GM20431 (cell line): ENCODE results near the gene ARX.

Experiments used
- in situ Hi-C: fragments of 300-500 bp; cut with MseI, MboI; formaldehyde crosslinking; loops from one replicate; pipeline ENCODE4 v1.15.0; 2020; ENCODE audit warnings: low sequenced_read_pairs; ENCODE audit not compliant: unreplicated experiment

The ARX gene

GRCh38 chrX:25004040-25004439 lies 11.7 kb downstream of the ARX start:
- in situ Hi-C loops = loop anchor here (25.0 kb wide), 1 partner anchor 142 kb away; no protein-coding TSS in a partner anchor

GRCh38 chrX:25003066-25003849 lies 12.5 kb downstream of the ARX start:
- in situ Hi-C loops = loop anchor here (25.0 kb wide), 1 partner anchor 141 kb away; no protein-coding TSS in a partner anchor

GRCh38 chrX:25002661-25003020 lies 13.1 kb downstream of the ARX start:
- in situ Hi-C loops = loop anchor here (25.0 kb wide), 1 partner anchor 140 kb away; no protein-coding TSS in a partner anchor

GRCh38 chrX:25001808-25002660 lies 13.7 kb downstream of the ARX start:
- in situ Hi-C loops = loop anchor here (25.0 kb wide), 1 partner anchor 140 kb away; no protein-coding TSS in a partner anchor

- in situ Hi-C loops = no loop called here
These were observed 16.3 kb downstream of the ARX start for GRCh38 chrX:24999511-24999910.

- in situ Hi-C loops = no loop called here
These were observed 19.6 kb downstream of the ARX start for GRCh38 chrX:24996096-24996709.

- in situ Hi-C loops = no loop called here
These were observed 21.9 kb downstream of the ARX start for GRCh38 chrX:24993879-24994278.

GRCh38 chrX:24990535-24990934 lies 25.2 kb downstream of the ARX start:
- in situ Hi-C loops = no loop called here

GRCh38 chrX:24988314-24988713 lies 27.5 kb downstream of the ARX start:
- in situ Hi-C loops = no loop called here

GRCh38 chrX:24987731-24988130 lies 28.0 kb downstream of the ARX start:
- in situ Hi-C loops = no loop called here

- in situ Hi-C loops = no loop called here
These were observed 30.6 kb downstream of the ARX start for GRCh38 chrX:24985120-24985519.

- in situ Hi-C loops = no loop called here
These were observed 31.8 kb downstream of the ARX start for GRCh38 chrX:24983931-24984330.

- in situ Hi-C loops = no loop called here
These were observed 33.3 kb downstream of the ARX start for GRCh38 chrX:24982306-24982965.

GRCh38 chrX:24981030-24981429 lies 34.7 kb downstream of the ARX start:
- in situ Hi-C loops = no loop called here

GRCh38 chrX:24979081-24979480 lies 36.7 kb downstream of the ARX start:
- in situ Hi-C loops = no loop called here

GRCh38 chrX:24969812-24970211 lies 46.0 kb downstream of the ARX start:
- in situ Hi-C loops = no loop called here

- in situ Hi-C loops = no loop called here
These were observed 50.4 kb downstream of the ARX start for GRCh38 chrX:24965372-24965771.

- in situ Hi-C loops = no loop called here
These were observed 51.9 kb downstream of the ARX start for GRCh38 chrX:24963823-24964222.

- in situ Hi-C loops = no loop called here
These were observed 54.0 kb downstream of the ARX start for GRCh38 chrX:24961809-24962208.

GRCh38 chrX:24956828-24957227 lies 58.9 kb downstream of the ARX start:
- in situ Hi-C loops = no loop called here
